GM21825 (cell line): ENCODE data around the gene TBPL1.
"Not testable (repeated sequence)": the region's sequence is repeated elsewhere in the genome, so short reads cannot be mapped to it uniquely, and the experiment has no call there.

Experiments used
- ATAC-seq: cut with Tn5 transposase; IDR thresholded peaks from one replicate; pipeline ENCODE4 v1.9.1; 2021; ENCODE audit warnings: mild to moderate bottlenecking, moderate library complexity; ENCODE audit not compliant: unreplicated experiment

TBPL1 gene

DNA sequence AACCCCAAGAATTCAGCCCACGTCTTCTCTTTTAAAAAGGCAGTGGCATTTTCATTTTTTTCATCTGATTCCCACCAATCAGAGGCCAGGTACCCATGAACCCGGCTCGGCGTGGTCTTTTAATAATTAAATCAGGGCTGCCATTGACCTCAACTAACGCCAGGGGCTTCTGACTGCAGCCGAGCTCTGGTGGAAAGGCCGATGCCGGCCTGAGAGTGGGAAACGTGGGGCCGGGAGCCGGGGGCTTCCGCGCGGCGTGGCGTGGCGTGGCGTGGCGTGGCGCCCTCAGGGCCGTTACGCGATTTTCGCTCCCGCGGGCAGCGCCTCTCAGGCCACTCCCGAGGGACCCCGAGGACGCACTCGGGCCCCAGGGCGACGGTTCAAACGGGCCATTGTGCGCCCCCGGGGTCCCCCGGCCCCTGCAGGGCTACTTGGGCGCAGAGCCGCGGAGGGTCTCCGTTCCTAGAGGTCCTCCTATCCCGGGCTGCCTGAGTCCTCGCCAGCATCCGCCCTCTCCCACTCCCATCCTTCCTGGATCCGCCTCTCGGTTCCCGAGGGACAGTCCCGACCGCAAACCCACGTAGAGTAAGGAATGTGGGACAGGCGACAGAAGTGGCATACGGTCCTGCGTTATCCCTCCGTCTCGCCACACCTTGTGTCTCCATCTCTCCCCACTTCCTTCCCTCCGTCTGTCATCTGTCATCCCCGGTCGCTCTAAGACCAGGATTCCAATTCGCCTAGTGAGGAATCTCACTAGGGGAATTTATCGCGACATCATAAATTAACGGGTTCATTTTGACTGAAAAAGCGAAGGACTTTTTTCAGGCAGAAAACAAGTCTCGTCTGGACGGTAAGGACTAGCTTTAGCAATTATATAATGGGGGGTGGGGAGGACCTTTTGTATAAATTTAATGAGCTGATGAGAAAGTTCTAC is 876 bp upstream of the TBPL1 start:
- peak; percentile 49 for ATAC-seq

DNA sequence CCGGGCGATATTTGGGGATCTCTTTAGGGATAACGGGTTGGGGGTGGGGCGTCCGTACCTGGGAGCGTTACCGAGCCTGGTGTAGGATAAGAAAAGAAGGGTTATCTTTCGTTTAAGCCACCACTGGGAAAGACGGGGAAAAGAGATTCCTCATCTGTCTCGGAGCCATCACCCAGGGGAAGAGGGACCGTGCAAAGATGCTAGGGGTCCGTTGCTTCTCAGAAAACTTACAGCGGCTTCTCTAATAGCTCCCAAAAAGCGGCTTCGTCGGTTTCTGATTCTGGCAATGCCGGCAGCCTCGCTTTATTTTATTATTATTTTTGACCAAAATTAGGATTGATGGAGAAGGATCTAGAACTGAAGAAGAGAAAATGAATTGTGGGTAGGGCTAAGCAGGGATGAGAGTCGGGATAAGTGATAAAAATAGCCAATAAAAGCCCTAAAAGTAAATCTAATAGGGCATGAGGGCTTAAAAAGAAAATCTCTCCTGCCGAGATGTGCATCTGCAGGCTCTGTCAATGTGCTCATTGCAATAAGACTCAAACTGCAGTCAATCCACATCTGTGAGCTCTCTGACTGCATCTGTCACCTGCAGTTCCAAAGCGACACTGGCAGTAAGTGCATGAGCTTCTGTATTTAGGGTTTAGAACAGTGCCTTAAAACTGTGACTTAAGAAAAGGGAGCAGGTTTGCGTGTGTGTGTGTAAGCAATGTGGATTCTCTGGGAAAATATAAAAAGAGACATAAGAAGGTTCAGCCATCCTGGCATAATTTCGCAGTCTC is 801 bp downstream of the TBPL1 start:
- ATAC-seq, result no peak

DNA sequence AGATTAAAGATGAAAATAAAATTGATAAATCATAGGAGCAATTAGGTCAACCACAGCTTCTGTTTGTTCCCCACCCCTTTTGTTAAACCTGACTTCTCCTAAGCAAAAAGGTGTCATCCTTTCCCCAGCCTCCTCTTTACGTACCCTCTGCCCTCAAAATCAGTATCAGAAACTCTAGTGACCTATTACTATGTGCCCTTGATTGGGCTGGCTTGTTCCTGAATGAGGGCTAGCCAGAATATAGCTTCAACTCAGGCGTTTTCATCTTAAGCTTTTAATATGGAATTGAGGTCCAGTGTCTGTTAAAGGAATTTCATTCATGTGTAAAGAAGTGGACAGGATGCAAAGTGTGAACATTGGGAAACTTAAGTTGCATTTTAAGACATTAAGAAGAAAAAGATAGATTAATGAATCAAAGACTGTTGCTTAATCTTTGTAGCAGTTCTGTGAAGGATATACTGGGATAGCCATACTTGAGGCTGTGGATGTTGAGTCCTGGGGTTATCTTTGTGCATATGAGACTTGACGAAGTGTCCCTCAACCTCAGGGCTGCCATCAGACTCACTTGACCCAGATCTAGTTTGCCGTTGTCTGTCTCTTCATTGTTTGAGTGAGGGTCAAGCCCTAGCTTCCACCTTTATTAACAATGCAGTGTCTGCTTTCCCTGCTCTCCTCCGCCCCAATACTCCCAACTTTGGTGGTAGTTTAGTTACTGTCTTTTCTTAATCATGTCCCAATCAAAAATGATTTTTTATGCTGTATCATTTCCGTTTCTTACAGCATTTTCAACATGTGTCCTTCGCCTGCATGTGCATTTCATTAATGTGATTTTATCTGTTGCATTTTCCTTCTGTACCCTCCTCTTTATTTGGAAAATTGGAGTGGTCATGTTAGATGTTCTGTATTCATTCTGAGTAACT is 1.9 kb downstream of the TBPL1 start:
- ATAC-seq, result no peak

DNA sequence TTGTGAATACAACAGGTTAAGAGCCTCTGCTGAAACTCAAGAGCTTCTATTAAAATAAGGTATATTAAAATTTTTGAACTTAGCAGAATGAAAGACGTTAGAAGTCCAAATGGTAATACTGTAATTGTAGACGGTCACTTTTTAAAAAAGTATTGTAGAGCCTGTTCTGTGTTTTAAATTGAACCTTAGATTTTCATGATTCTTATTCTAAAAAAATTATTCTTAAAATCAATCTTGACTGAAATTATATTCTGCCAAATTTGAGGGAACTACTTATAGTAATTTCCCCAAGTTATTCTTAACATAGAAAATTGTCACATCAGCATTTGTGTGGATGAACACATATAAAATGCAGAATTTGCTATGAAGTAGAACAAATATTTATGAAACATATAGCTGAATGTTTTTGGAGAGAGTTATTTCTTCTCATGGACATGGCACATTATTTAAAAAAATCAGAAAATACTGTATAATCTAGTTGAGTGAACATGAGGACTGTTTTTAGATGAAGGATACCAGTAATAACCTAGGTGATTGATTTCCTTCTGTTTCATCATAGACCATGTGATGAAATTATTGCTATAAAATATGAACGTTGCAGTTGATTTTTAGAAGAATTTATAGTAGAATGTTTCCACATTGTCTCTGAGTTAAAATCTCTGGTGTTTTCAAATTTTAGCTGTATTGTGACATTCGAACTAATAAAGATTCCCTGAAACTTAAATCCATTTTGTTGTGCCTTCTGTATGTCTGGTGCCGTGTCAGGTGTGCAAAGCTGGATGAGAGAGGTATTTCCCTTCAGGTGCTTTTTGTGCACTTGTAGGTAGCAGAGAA is 2.8 kb downstream of the TBPL1 start:
- no peak for ATAC-seq

DNA sequence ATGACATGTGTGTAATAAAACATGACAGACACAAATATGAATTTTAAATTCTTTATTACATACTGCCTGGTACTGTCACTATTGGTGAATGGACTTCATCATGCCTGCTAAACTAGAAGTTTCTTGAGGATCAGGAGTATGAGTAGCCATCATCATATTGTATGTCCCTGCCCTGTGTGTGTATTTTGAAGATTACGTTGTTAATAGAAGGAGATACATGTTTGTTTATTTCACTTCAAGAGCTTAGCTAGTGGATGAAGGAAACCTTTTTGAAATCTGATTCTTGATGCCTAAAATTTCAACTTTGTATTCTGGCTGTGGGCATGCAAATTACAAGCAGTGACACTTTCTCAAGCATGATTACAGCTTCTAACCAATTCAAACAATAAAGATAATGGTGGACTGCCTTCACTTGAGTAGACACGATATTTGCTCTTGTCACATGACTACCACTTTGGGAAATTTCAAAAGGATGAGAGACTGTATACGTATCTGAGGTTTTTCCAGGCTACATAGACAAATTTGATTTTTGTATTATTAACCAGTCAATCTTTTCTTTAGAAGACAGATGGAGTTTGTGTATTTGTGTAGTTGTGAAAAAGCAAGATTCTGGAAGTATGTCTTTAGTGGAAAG is 3.5 kb downstream of the TBPL1 start:
- ATAC-seq, result no peak

DNA sequence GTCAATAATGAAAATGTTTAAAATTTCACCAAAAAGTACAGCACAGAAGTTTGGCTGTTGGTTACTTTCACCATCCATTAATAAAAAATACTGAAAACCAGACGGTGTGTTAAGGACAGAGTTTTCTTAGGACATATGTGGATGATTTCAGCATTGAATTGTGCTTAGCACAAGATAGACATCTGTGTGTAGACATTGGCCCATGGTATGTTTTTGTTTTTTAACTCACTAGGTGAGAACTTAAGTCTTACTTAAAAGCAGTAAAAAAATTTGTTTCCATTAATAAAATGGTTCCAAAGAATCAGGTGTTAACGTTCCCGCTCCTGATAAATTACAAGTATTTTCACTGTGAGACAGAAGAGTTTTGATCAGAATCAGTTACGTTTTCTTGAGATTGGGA is 4.2 kb downstream of the TBPL1 start:
- ATAC-seq, result no peak

DNA sequence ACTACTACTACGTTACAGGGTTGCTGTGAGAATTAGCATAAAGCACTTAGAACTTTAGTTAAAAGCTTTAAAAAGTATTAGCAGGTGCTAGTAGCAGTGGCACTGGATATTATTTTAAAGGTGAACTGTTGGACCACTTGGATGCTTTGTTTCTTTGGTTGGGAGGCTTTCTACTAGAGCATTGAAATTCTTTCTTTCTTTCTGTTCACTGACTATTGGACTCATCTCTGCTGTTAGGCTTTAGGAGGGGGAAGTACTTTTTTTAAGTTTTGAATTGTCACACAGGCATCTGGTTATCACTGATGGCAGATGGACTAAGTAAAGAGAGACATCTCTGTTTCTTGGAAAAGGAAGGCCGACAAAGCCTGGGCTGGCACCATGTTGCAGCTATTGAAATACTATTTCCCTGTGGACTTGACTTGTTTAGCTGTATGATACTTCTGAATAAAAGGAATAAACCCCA is 4.8 kb downstream of the TBPL1 start:
- ATAC-seq, result no peak

DNA sequence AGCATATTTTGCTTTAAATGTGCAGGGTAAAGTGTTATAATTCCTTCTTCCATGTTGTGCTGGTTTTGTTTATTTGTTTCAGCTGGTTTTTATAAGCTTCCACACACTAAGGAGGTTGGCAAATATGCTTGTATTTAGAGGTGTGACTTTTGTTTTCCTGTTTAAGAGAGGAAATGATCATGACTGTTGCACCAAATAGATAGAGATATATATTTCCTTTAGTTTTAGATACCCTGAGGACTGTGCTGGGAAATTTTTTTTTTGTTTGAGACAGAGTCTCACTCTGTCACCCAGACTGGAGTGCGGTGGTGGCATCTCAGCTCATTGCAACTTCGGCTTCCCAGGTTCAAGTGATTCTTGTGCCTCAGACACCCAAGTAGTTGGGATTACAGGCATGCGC is 5.8 kb downstream of the TBPL1 start:
- ATAC-seq, result no peak

DNA sequence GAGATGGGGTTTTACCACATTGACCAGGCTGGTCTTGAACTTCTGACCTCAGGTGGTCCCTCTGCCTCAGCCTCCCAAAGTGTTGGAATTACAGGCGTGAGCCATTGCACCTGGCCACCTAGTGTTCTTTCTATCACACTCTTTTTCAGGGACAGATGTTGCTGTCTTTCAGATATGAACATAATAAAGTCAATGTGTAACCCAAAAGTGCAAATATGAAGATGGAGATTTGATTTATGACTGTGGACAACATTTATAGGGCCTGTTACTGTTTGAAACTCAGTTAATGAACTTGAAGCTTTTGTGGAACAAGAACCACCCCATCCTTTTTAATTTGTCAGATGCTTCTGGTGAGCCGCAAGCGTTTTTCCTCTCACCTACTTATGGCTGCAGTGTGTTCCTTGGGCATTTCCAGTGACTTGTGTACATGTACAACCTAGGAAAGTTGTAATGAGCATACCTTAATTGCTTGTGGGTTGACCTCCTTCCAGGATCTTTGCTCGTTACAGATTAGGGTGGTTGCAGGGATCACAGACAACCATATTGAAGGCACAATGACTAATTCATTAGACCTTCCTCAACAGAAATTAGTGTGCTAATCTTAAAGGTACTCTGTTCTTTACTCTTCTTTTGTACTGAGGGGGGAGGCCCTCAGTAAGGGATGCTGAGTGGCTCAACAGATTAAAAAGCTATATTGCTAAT is 6.8 kb downstream of the TBPL1 start:
- ATAC-seq, result no peak

DNA sequence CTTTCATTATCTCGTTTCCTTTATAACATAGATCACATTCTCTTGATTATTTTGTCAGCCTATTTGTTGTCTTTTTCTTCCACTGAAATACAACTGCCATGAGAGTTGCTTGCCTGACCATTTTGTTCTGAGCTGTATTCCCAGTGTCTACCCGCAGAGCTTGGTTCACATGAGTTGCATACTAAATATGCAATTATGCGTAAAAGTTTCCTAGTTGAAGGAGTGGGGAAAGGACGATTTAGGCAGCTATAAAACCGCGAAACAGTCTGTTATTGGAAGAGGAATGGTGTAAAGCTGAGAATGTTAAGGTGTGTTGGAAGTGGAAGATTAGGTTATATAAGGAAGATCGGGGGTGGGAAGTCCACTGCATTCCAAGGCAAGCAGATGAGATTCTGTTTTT is 8.8 kb downstream of the TBPL1 start:
- ATAC-seq, result no peak

DNA sequence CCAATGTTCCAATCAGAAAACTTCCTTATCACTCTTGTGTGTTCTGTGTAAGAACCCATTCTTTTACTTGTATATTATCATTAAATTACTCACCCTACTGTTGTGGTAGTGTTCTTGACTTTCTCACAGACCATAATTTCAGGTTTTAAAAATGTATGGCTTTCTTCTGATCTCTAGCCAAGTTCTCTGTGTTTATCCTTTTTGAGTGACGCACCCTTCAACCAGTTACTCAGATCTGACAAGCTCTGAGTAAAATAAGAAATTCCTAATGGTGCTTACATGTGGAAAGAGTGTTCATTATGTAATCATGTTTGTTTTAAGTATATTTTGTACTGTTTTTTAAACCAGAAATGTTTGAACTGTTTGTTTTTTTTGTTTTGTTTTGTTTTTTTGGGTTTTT is 11.0 kb downstream of the TBPL1 start:
- ATAC-seq, result no peak

DNA sequence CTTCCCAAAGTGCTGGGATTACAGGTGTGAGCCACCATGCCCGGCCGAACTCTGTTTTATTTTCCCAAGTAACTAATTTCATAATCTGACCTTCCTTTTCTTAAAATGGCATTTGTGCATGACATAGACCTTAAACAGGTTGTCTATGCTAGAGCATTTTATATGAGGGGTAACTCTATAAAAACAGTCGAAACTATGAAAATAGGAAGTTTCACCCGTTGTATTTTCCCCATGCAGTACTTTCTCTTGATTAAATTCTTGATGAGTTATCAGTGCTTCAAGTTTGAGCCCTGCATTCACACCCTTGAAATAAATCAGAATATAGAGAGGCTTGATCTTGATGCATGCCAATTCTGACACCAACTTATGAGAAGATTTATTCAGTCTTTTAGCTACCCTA is 11.7 kb downstream of the TBPL1 start:
- no peak for ATAC-seq

DNA sequence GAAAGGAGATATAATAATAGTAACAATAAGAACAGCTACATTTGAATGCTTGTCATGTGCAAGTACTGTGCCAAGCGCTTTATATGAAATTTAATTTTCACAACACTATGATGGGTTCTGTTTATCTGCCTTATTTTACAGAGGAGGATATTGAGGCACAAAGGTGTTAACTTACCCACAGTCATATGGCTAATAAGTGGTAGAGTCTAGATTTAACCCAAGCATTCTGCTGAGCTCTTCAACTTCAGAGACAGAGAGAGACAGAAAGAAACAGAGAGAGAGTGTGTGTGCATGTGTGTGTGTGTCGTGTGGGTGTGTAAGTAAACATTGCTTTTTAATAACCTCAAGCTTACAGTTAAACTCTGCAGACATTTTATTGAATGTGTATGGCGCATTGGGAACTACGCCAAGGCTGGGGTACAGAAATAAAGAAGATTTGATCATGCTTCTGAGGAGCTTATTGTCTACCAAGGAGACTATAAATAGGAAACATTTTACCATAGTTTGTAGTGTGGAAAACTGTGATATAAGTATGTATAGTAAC is 12.9 kb downstream of the TBPL1 start:
- ATAC-seq, result no peak

DNA sequence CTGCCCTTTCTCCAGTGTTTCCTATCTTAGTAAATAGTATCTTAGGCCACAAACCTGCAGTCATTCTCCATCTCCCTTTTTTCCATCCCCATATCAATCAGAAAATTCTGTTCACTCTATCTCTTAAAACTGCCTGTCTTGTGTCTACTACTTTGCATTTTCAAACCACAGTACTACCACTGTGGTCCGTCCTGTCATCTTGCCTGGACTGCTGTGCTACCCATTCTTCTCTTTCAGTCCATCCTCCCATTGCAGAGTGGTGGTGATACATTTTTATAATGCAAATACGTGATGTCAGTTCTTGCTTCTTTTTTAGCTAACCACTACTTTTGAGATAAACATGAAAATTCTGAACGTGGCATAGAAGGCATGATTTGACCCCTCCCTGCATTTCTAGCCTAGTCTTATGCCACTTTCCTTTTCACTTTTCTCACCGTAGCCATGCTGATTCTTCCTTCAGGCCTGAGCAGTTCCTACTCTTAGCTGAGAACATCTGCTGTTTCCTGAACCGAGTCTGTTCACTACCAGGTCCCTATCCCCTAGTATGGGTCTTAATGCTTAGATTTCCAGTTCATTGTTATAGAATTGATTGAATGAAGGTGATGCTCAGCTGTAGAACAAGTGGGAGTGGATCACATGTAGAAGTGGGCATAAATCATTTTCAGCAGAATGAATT is 13.8 kb downstream of the TBPL1 start:
- ATAC-seq, result peak; percentile 90

DNA sequence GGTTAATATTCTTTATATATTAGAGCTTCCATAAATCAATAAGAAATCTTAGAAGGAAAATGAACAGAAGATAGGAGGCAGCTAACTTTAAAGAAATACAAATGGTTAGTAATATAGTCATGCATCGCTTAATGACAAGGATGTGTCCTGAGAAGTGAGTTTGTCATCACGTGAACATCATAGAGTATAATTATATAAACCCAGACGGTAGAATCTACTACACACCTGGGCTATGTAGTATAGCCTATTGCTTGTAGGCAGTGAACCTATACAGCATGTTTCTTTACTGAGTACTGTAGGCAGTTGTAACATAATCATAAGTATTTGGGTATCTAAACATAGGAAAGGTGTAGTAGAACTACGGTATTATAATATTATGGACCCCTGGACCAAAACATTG is 14.3 kb downstream of the TBPL1 start:
- ATAC-seq, result no peak

DNA sequence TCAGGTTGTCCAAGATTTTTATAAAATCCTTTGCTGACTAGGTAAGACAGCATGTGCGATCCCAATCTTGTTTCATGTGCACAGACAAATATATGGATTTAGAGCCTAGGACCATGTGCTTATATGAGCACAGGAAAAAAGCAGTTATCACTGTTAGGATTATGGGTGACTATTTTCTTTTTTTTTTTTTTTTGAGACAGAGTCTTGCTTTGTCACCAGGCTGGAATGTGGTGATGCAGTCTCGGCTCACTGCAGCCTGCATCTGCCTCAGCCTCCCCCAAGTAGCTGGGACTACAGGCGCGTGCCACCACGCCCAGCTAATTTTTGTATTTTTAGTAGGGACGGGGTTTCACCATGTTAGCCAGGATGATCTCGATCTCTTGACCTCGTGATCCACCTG is 14.8 kb downstream of the TBPL1 start:
- not testable (repeated sequence) for ATAC-seq

DNA sequence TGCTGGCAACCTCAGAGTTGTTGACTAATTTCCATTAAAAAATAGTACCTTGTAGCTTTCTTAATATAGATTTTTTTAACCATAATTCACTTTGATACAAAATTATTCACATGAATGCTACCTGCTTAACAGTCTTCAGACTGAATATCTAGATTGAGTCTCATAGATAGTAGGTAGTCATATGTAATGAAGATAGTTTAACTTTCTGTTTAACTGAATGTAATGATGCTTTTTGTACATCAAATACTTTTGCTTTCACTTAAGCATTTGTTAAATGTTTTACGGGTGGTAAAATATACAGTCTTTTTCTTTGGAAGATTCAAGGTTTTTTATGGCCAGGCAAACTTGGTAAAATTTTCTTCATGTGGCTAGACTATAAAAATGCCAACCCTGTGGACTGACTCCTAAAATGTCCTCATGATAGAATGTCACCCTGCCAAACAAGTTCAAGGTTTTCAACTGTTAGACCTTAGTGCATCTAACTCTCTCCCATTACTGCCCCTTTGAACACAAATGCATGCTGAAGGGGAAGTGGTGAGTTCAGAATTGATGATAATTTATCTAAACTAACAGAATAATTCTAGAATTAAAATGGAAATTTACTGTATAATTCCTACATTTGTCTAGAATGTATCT is 16.4 kb downstream of the TBPL1 start:
- ATAC-seq, result no peak

DNA sequence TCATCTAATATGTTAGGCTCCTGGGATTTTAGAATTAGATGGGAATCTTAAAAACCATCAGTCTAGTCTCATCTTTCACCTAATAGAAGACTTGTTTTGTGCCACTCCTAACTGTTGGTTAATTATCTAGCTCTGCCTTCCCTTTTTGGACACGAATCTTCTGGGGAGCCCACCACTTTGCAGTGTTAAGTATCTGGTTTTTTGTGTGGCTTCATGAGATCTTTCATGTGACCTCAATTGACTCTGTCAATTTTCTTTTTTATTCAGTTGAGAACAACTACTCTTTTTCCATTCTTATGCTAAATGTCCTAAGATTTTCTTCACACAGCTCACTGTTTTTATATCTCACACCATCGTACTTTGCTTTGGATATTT is 16.9 kb downstream of the TBPL1 start:
- no peak for ATAC-seq
